Fibroblast of pulmonary artery (primary cell): Measurements from ENCODE around the gene PRSS16.

Source experiments
- DNase-seq: peaks from one replicate; pipeline ENCODE4 v3.0.0-alpha.2; 2010; ENCODE audit warnings: low read depth
- H3K4me3 ChIP-seq: replicated peaks from 2 replicates; pipeline ENCODE4 v1.5.1; 2011; ENCODE audit warnings: low read depth, mild to moderate bottlenecking, control low read depth, low read length, moderate library complexity
- TF ChIP-seq, protein P1 (sequence below): IDR thresholded peaks from 2 replicates; pipeline ENCODE4 v1.5.1; 2011; ENCODE audit warnings: mild to moderate bottlenecking, control low read depth, low read length, inconsistent platforms; ENCODE audit errors: missing control alignments

PRSS16 gene

DNA sequence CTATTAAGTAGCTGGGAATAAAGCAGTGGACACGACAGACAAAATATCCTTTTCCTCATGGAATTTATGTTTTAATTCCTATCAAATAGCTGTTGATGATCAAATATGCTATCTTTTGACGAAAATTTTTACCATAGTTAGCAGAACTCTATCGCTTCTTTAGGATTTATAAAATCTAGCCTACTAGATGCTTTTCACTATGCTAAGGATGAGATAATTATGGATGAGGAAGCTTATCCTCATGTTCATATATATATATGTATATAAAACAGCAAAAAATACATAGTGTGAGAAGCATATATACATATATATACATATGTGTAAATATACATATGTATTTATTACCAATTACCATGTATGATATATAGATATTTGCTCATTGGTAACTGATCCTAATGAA is 12.9 kb upstream of the PRSS16 start:
- TF ChIP-seq, protein P1, sequence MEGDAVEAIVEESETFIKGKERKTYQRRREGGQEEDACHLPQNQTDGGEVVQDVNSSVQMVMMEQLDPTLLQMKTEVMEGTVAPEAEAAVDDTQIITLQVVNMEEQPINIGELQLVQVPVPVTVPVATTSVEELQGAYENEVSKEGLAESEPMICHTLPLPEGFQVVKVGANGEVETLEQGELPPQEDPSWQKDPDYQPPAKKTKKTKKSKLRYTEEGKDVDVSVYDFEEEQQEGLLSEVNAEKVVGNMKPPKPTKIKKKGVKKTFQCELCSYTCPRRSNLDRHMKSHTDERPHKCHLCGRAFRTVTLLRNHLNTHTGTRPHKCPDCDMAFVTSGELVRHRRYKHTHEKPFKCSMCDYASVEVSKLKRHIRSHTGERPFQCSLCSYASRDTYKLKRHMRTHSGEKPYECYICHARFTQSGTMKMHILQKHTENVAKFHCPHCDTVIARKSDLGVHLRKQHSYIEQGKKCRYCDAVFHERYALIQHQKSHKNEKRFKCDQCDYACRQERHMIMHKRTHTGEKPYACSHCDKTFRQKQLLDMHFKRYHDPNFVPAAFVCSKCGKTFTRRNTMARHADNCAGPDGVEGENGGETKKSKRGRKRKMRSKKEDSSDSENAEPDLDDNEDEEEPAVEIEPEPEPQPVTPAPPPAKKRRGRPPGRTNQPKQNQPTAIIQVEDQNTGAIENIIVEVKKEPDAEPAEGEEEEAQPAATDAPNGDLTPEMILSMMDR: no peak
- peak overlapping the region; percentile 46 for H3K4me3 ChIP-seq
- DNase-seq: no peak

DNA sequence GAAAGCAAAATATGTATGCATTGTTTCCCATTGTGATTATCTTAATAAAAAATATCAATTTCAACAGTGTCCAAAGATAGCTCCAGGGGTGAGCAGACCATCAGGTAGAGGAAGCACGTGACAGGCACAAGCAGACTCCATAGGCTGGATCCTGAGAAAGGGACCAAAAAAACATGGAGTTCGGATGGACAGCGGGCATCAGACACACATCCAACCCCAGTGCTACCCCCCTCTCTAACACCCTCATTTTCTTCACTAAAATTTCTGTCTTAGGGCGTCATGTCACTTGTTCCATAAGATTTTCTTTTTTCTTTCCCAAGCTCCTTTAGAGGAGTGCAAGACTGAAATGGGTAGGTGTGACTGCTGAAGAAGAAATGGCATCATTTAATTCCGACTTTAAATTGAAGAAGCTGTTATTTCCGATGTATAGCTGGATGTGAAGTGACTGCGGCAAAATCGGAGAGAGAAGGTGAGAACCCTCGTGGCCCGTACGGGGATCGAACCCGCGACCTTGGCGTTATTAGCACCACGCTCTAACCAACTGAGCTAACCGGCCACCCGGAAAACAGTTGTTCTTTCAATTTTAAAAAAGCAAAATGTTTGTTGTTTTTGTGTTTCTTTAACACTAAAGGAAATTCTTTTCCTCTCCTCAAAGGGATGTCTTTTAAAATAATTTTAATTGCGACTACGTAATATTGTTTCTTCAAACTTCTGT is 10.3 kb upstream of the PRSS16 start:
- peak overlapping the region; percentile 41 for H3K4me3 ChIP-seq
- peak; percentile 44 for DNase-seq
- TF ChIP-seq, protein P1: no peak

DNA sequence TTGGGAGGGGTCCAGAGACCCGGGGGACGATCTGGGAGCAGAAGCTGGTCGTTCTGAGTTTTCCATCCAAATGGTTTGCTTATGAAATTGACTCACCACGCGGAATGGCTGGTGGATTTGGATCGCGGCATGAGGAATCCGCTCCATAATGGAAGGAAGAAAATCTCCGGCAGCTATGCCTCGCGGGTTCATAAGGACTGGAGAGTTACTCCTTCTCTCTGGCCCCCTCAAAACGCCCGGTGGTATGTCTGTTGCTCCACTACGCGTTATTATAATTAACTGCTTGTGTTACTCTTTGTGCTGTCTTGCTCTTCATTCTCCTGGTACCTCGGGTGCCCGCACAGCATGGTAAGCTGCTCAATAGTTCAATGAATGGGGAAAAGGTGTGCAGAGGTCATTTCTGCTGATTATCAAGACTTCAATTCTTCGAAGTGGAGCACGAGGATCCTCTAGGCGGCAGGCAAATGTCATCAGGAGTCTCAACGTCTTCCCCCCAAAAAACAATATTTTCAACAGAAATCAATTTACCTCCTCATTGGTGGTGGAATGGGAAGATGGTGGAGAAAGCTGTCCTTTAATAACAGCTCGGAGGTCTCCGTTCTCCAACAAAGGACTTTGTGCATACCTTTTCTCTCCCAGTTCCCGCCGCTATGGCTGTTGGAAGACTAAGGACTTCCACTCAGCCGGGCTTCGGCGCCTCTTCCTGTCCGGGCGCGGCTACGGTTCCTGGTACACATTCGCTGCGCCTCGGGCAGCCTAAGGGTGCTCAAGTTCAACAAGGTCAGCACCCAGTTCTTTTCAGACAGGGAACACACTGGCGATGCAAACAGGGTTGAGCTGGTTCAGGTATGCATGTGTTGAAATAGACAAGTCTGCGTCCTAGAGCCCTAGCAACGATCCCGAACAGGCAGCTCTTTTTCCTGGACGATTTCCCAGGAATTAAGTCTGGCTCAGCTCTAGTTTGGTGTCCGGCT is 9.2 kb upstream of the PRSS16 start:
- peak overlapping the region; percentile 41 for H3K4me3 ChIP-seq
- DNase-seq: peak; percentile 39
- TF ChIP-seq, protein P1: no peak

DNA sequence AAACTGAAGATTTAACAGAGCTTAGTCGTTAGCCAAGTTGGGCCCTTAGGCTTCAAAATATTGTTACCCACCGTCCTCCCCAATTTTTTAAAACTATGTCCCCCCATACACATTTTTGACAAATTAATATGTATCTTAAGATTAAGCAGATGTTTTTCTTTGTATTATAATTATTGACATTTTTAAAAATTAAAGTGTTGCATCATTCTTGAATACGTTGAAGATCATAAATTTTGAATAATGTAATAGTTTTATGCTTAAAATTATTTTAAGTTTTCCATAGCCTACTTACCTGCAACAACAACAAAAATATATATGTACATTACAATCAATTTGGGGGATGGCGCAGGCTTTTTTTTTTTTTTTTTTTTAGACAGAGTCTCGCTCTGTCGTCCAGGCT is 8.2 kb upstream of the PRSS16 start:
- DNase-seq: no peak
- TF ChIP-seq, protein P1: no peak
- H3K4me3 ChIP-seq: no peak overlapping the region

DNA sequence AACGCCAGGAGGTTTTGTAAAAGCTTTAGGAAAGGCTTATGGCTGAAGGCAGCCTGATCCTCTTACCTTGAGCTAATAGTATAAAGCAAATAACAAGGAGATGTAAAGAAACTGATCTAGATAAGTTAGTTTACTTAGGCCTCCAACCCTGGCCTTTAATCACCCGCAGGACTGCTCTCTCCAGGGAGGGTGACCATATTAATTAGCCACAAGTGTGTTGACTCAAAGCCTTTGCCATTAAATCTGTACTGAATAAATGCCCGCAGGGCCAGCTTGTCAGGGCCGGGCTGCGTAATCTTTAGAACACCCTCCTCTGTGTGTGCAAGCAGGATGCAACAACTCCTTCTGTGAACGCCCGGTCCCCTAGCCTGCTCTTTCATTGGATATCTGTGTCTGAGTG is 6.1 kb upstream of the PRSS16 start:
- no peak overlapping the region for H3K4me3 ChIP-seq
- no peak for DNase-seq
- TF ChIP-seq, protein P1: no peak

DNA sequence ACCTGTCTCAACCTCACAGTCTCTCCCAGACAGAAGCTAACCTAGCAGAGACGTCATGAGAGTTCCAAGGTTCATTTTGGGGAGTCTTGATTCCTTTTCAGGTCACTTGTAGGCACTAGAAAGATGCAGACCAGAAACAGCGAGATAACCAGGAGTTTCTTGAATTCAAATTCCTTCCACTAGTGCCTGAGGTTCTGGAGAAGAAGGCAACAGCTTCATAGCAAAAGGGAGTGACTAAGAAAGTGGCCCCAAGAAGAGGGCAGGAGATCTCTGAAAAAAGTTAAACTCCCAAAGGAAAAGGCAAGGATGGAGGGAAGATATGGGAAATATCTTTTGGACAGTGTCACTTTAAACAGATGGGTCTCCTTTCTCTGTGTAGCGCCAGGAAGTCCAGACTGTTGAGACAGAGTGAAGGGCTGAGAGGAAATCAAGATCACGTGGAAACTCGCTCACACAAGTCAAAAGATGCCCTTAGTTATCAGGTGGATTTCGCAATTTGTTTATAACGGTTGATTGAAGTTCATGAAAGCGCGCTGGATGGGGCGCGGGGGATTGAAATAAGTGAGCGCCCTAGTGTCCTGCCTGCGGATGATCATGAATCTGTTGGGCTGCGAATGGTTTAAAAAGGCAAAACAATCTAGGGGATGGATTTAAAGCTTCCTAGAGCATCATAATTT is 4.8 kb upstream of the PRSS16 start:
- no peak for DNase-seq
- no peak overlapping the region for H3K4me3 ChIP-seq
- TF ChIP-seq, protein P1: no peak
